GM18517 (cell line): ENCODE measurements around the gene HHAT.
"Not testable (repeated sequence)": the region's sequence is repeated elsewhere in the genome, so short reads cannot be mapped to it uniquely, and the experiment has no call there.

Source experiments
- ATAC-seq: cut with Tn5 transposase; IDR thresholded peaks from one replicate; pipeline ENCODE4 v1.9.1; 2021; ENCODE audit warnings: mild to moderate bottlenecking, moderate library complexity; ENCODE audit not compliant: unreplicated experiment

The HHAT gene

DNA sequence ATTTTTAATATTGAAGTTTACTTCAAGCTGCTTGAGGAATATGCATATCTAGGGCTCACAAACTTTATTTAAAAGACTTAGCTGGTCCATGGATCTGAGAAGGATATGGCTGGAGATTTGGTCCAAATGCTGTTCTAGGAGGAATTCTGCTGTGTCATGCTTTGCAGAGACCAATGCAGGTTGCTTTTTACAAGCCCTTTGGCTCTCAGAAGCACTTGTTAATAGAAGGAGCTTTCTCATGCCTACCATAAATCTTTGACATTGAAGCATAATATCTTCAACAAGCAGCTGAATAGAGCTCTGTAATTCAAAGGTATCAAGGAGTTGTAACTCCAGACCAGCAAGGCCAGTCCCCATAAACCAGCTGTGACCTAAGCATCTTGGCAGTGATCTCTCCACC is 299.1 kb downstream of the HHAT start:
- no peak for ATAC-seq

DNA sequence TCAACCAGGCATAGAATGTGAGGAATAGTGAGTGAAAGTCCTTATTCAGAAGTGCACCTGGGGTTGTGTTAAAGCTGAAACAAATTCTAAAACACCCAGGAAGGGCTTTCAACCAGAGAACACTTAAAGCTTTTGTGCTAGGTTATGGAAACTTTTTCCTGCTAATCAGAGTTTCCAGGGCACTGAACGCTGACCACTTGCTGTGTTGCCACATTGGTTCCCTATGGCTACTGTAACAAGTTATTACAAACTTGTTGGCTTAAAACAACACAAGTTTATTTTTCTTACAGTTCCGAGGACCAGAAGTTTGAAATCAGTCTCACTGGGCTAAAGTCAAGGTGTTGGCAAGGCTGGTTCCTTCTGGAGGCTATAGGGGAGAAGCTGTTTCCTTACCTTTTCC is 300.6 kb downstream of the HHAT start:
- ATAC-seq = no peak

DNA sequence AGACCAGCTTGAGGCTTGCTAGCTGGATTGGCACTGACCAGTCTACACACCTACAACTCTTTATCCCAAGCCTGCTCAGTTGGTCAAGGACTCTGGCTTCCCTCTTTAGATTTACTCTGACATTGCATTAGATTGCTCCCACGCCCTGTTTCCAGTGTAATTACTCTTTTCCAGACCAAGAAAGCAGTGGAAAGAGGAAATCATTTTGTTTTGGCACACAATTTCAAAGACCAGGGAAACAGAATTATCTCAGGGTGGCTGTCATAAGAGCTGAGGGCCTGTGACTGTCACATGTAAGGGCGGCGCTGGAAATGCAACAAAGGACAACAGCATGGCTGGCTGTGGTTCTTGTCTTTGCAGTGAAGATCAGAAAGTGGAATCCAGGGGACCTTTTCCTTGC is 302.7 kb downstream of the HHAT start:
- ATAC-seq = no peak

DNA sequence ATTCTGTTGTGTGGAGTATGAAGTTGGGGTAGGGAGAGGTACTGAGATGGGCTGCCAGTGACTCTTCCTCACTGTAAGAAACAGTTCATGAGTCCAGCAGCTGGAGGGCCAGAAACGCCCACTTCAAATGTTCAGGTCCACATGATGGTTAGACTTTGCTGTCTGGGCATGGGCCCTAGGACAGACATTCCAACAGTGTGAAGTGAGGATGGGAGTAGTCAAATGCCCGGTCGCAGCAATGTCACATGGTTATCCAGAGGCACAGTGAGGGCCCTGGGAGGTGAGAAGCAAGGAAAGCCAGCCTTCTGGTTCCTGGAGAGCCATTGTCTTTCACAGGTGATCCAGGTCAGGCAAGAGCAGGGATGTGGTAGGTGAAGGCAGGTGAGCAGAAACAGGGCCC is 304.4 kb downstream of the HHAT start:
- ATAC-seq = no peak

DNA sequence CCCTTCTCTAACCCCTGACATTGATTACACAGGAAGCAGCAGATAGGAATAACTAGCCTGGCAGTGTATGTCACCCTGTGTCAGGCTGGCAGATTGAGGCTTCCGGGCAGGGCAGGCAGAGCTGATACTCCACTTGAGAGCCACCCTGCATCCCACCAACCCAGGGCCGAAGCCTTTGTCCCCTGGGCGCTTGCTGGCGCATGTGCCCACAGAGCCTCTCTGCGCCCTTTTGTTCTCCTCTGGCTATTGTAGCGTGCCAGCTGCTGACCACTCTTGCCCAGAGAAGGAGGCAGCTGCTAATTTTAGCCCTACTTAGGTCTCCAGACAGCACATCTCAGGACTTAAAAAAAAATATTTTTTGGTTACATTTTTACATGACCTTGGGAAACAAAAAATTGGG is 304.9 kb downstream of the HHAT start:
- no peak for ATAC-seq

DNA sequence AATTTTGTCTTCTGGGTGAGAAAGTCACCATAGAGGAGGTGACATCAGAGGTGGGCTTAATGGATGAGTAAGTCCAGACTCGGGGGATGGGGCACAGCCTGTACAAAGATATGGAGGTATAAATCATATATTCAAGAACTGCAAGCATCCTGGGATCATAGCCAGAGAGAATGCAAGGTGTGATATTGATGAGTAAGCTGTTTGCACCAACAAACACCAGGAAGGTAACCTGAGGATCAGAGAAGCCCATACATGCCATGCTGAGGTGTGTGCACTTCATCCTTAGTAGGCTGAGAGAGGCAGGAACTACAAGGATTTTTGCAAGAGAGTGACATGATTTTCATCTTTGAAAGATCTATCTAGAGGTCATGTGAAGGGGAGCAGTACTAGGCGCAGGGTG is 306.4 kb downstream of the HHAT start:
- ATAC-seq = no peak

DNA sequence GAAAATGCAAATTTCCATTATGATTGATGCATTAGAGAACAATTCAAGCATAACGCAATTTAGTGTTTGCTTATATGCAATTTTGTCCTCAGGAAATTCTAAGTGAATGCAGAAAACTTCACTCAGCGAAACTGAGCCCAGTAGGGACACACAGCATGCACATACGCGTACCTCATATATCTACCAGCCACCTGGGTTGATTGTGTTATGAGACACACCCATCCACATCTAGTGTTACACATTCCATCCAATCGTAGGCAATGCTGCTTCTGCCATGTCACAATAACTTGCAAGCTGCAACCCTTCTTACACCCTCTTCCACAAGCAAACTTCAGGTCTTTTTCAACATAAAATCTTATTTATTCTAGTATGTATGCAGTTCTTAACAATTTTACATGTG is 312.9 kb downstream of the HHAT start:
- ATAC-seq = no peak

DNA sequence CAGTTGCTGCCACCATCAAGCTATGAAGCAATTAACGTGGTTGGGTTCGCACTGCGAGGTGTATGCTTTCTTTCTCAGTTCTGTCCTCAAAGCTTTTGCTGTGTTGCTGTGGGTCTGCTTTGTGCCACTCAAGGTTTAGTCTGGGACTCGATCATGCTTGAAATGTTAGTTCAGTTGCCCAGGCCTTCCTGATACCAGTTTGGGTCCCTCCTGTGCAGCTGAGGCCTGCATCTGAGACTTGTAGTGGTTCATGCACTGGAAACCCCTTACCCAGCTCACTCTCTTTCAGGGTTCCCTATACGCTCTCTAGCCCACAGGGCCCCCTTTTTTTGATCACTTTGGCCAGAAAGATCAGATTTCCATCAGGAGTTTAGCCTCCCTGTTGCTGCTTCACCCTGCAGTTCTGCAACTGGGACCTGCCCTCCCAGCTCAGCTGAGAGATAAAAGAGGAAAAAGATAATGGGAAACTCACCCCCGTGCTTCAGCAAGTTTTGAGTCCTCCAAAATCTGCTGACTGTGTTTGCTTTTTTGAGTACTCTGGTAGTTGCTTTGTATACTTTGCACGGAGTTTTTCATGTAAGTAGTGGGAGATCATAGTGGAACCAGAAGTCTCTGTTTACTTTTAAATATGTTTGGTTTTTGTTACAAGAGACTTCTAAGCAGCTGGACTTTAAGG is 317.0 kb downstream of the HHAT start:
- no peak for ATAC-seq

DNA sequence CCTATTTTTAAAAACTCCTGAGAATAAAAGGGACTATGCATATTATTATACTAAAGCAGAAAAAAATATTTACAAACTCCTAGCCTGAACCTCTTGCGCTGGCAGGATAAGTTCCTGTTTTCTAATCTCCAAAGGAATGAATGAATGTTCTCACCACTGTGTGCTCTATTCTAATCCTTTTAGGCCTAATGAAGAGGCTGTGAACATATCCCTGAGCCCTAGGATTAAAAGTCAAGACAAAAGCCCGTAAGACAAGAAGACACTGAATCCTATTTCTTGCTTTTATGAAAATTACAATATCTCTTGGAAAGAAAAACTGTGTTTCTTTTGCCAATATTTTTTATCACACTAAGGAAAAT is 317.5 kb downstream of the HHAT start:
- no peak for ATAC-seq

DNA sequence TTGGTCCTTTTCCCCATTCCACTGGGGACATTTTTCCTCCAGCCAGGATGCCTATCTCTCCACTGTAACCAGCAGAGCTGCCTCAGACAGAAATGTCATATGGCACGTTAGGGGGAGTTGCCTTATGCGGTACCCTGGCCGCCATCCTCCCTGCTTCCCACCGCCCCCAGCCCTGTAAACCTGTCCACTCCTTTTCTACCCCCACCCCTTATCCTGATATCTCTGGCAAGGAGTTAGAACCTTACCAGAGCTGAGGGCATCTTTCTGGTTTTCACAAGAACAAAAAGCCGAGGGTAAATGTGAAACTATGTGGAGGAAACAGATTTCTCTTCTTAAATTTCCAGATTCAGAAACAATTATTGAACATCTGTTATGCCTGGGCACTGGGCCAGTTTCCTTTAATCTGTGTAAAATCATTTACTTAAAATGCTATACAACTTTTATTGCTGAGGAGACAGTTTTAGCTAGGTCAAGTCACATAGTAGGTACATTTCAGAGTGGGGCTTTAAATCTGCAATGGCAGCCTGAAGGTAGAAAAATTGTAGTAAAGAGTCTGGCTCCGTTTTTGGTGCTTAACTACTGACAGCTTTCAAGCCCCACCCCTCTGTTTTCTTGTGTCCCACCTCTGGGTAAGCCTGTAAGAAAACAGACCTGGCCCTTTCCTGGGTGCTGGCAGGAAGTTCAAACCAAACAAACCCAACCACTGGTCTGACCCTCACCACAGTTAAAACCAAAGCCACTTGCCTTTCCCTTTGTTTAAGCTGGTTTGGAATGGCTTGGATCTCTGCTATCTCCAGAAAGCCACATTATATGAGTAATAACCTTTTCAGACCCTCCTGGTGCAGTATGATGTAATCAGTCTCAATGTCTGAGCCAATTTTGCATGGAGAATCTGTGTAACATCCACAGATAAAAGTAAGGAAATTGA is 319.0 kb downstream of the HHAT start:
- no peak for ATAC-seq

DNA sequence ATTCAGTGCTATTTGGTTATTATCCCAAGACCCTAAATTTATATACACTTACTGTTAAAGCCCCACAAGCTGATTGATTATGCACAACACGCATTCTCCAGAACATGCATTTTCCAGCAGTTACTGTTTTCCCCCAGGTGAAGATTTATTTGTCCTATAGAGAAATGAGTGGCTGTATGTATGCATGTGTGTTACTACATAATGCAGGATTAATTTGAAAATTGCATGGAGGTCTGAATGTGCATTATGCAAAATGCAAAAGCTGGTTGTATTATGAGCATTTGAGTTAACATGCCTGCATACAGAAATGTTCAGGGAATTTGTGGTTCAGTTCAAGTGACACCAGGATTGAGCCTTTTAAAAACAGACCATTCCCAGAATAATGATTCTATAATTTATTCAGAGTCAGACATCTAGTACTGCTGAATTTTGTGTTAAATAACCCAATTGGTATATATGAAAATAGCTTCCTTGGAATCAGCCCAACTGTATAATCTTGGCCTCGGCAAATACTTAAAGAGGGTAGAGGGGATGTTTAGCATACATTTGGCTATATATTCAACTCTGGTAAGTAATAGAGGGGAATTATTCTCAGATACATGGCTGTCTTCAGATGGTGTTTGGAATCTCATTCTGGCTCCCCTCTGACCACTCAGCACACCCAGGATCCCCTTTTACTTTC is 320.0 kb downstream of the HHAT start:
- ATAC-seq = no peak

DNA sequence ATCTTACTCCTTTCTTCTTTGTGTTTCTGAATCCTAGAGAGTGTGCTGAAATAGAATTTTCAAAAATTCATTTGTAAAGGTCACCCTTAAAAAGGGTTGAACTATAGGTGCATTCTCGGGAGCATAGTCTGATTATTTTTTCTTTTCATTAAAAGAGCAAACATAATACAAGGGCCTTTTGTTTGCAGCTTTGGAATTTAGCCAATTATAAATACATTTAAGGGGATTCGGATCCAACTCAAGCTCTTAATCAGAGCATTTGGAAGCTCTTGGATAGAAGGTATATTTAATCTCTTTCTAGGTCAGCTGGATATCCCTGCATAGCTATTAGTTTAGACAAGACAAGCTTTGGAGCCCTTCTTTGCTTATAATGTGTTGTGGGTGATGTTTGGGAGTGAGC is 321.7 kb downstream of the HHAT start:
- ATAC-seq = no peak

DNA sequence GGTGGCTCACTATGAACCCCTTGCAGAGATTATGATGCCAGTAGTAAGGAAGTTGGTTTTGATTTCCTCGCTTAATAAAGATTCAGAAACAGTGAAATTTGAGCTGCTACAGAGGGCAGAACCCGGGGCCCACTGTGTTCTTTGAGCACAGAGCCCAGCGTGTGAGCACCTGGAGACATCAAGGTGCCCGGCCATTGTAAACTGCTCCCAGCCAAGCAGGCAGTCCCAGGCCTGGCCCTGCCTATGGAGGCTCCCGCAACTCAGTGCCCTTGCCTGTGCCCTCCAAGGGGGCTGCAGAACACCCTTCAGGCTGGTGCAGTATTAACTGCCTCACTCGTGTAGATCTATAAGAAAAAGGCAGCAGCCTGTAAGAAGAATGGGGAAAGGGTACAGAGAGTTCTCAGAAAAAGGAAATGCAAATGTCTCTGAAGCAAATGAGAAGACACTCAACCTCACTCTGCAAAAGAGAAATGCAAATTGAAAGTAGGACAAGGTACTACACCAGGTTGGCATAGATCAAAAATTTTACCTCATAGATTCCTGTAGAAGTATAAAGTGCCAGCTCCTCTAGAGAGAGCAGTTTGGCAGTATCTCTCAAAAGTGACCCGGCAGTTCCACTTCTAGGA is 323.7 kb downstream of the HHAT start:
- ATAC-seq = no peak

DNA sequence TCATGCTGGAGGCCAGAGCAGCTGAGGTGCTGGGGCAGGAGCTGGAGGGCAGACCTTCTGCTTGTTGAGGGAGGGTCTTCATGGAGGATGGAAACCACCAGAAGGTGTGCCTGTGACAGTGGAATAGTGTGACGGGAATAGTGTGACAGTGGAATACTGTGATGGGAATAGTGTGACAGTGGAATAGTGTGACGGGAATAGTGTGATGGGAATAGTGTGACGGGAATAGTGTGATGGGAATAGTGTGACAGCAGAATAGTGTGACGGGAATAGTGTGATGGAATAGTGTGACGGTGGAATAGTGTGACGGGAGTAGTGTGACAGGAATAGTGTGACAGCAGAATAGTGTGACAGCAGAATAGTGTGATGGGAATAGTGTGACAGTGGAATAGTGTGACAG is 325.1 kb downstream of the HHAT start:
- no peak for ATAC-seq

DNA sequence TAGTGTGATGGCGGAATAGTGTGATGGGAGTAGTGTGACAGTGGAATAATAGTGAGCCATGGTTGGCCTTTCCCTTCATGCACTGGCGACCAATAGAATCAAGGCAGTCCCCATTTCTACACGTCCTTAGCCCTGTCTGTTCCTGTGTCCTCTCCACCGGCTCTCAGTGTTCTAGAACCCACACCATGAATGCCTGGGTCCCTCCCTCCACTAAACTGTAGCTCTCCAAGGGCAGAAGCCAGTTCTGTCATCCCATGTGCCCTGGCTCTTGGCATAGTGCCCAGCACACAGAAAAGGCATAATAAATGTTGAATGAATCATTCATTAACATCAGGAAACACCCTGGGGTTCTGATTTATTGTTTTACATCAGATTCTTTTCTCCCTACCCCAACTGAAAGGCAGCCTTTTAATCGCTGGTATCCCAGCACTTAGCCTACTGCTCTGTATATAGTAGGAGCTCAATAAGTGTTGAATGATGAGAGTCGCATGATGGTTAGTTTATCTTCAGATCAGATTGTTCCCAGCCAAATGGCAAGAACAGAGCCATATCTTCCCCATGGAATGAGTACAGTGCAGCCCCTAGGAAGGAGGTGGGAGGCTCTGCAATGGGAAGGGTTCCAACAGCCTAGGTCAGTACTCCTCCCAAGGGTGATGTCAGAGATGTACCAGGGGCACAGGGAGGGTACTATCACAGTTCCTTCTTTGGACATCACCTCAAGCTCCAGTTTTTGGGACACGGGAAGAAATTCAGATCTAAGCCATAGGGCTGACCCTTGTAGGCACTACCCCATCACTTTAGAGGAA is 325.7 kb downstream of the HHAT start:
- ATAC-seq = no peak

DNA sequence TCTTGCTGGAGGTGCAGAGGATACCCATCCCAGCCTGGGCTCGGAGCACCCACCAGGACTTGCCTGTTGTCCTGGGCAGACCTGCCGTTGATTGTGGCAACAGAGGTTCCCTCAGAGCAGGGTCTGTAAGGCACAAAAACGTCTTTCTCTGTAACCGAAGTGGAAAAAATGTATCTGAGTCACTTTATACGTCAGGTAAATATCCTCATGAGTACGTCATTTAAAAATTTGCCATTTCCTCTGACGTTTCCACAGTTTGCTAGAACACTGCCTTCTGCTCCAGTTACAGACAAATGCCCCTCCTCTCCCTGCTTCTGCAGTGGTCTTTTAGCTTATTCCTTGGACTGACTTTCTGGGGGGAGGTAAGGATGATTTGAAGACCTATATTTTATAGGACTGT is 326.8 kb downstream of the HHAT start:
- no peak for ATAC-seq

DNA sequence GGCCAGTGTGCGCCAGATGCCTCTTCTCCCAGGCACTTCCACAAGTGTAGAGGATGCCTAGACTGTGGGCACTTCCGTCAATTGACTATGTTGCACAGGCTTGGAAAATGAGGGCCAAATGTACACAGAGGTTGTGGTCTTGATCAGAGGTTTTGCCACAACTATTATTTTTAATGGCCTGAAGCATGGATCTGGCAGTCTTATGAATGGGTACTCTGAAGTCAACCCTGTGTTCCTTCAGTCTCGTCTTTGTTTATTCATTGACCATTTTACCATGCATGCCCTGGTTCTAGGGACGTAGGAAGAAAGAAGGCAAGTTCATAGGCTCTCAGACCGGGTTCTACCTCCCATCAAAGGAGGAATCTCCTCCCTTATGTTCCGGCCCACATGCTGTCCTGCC is 329.1 kb downstream of the HHAT start:
- no peak for ATAC-seq

DNA sequence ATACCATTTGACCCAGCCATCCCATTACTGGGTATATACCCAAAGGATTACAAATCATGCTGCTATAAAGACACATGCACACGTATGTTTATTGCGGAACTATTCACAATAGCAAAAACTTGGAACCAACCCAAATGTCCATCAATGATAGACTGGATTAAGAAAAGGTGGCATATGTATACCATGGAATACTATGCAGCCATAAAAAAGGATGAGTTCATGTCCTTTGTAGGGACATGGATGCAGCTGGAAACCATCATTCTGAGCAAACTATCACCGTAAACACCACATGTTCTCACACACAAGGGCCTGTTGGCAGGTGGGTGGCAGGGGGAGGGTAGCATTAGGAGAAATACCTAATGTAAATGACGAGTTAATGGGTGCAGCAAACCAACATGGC is 332.8 kb downstream of the HHAT start:
- not testable (repeated sequence) for ATAC-seq

DNA sequence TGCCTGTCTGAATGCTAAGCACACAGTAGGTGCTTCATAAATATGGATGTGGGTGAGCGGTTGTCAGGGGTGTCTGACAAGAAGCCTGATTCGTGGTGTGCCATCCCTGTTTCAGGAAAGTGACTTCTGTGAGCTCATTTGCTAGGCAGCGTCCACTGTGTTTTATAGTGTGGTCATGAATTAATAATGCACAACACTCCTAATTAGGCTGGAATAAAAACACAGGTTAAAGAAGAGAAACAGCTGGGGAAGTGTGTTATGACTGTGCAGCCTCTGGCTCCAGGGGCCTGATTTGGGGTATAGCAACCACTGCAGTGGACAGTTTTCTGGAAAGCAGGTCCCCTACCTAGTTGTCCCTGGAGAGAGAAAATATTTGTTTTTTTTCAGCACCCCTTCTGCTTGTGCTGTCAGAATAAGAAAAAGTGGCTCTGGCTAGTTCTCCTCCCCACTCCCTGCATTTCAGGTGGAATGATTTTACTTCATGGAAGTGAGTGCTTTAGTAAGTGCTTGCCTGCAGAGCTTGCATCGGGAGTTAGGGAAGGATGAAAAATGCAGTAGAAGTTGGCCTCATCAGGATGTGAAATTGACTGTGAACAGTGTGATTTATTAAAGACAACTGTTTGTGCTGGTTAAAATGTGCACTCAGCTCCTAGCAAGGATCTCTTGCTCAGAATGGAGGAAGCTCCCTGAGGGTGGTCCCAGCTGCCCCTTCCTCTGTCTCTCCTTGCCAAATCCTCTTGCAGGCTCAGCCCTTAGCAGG is 333.8 kb downstream of the HHAT start:
- ATAC-seq = no peak
